Panc1 (cell line): Measurements from ENCODE around the gene CX3CL1. TPM values are rescaled to one million over a fixed set of nuclear protein-coding genes. Genes with fewer than 3 reads are reported as not detected.

ENCODE experiments used
- ATAC-seq: fragments of 200-7000 bp; cut with Tn5 transposase; 2 replicates; pipeline ENCODE4 v1.9.1; 2020; ENCODE audit warnings: mild to moderate bottlenecking, moderate library complexity
- BruUV-seq: library from RNA; stranded (reverse); fragments of 400-500 nt; replicated peaks from 2 replicates; lab custom pipeline; 2021; lab: Mats Ljungman, UMichigan
- CTCF ChIA-PET: fragments of 300-600 bp; sonication (Branson Sonifier 250); formaldehyde crosslinking; loops from one replicate; lab custom pipeline; 2022; ENCODE audit warnings: antibody characterized with exemption; lab: Charles Lee
- POLR2A ChIA-PET: fragments of 300-600 bp; sonication (Branson Sonifier 250); formaldehyde crosslinking; loops from one replicate; lab custom pipeline; 2022; ENCODE audit warnings: antibody characterized with exemption; lab: Charles Lee
- DNase-seq: peaks from one replicate; pipeline ENCODE4 v3.0.0-alpha.2; 2010; ENCODE audit warnings: low read depth, low spot score
- H3K27ac ChIP-seq: 2 replicates; pipeline ENCODE4 v1.5.1; 2011; ENCODE audit warnings: mild to moderate bottlenecking, low read length, inconsistent platforms
- H3K27me3 ChIP-seq: fragments of 200-500 bp; sonication (Bioruptor generic); 2 replicates; pipeline ENCODE4 v1.6.0; 2014; ENCODE audit warnings: low read length, inconsistent platforms; ENCODE audit not compliant: control insufficient read depth, insufficient read depth
- H3K36me3 ChIP-seq: fragments of 200-500 bp; sonication (Bioruptor generic); 2 replicates; pipeline ENCODE4 v1.5.1; 2014; ENCODE audit warnings: inconsistent platforms, mild to moderate bottlenecking, low read length, moderate library complexity; ENCODE audit not compliant: control insufficient read depth, insufficient read depth
- H3K4me1 ChIP-seq: 2 replicates; pipeline ENCODE4 v1.5.1; 2011; ENCODE audit warnings: inconsistent platforms, mild to moderate bottlenecking, low read length, moderate library complexity; ENCODE audit not compliant: control insufficient read depth, insufficient read depth
- H3K4me3 ChIP-seq, 2 experiments: 2 replicates each; pipeline ENCODE4 v1.5.1; 2011 to 2012; ENCODE audit warnings: low read depth in 2 of 2, low read length in 2 of 2, mild to moderate bottlenecking in 2 of 2, inconsistent platforms in 1 of 2, moderate library complexity in 1 of 2
- H3K9me3 ChIP-seq: fragments of 200-500 bp; sonication (Bioruptor generic); 2 replicates; pipeline ENCODE4 v1.5.1; 2014; ENCODE audit warnings: low read depth, mild to moderate bottlenecking, inconsistent platforms, low read length, moderate library complexity; ENCODE audit not compliant: control insufficient read depth, insufficient read depth
- CTCF ChIP-seq: fragments of 450-650 bp; IDR thresholded peaks from 2 replicates; pipeline ENCODE4 v1.5.1; 2017; ENCODE audit warnings: mild to moderate bottlenecking
- POLR2AphosphoS5 ChIP-seq: IDR thresholded peaks from 2 replicates; pipeline ENCODE4 v1.6.1; 2012; ENCODE audit warnings: mild to moderate bottlenecking, low read depth, low read length, moderate library complexity
- REST ChIP-seq, 2 experiments: IDR thresholded peaks; 2 replicates each; pipeline ENCODE4 v1.6.1; 2011 to 2012; ENCODE audit warnings: low read depth in 2 of 2, control low read depth in 1 of 2, low read length in 1 of 2, mild to moderate bottlenecking in 1 of 2, moderate library complexity in 1 of 2; ENCODE audit not compliant: insufficient read depth in 1 of 2
- SIN3A ChIP-seq: IDR thresholded peaks from 2 replicates; pipeline ENCODE4 v1.6.1; 2012; ENCODE audit warnings: low read depth, mild to moderate bottlenecking, low read length, moderate library complexity, borderline replicate concordance; ENCODE audit not compliant: insufficient read depth
- TCF7L2 ChIP-seq: IDR thresholded peaks from 2 replicates; pipeline ENCODE4 v1.6.1; 2011; ENCODE audit warnings: mild to moderate bottlenecking, low read depth, low read length, inconsistent platforms
- in situ Hi-C: cut with HindIII; loops from 2 replicates; pipeline ENCODE4 v1.10.0; 2016; ENCODE audit warnings: low sequenced_read_pairs, low pct_unique_long_range_greater_than_20kb
- intact Hi-C: fragments of 100-400 bp; cut with micrococcal nuclease; formaldehyde crosslinking; loops from one replicate; pipeline ENCODE4 v1.10.0; 2022; ENCODE audit not compliant: unreplicated experiment
- total RNA-seq: library from RNA; stranded (reverse); gene quantifications from one replicate; pipeline ENCODE4 v1.2.1, GENCODE V29; 2021; ENCODE audit not compliant: unreplicated experiment

The CX3CL1 gene
- total RNA-seq, 1 experiment from 2014 or later, result 21.8 TPM

- Histone ChIP-seq H3K27me3 (no peaks in the 10 kb centered on the region), H3K4me1 (no peaks in the 10 kb centered on the region), H3K27ac (no peak overlapping the region), H3K4me3 (no peak overlapping the region), H3K9me3 (no peaks in the 10 kb centered on the region), H3K36me3 (no peaks in the 10 kb centered on the region)
- BruUV-seq, result no TSS peak
- in situ Hi-C loops (no loop called here), intact Hi-C loops (no loop called here)
- no peak for ATAC-seq
- TF ChIP-seq SIN3A (no peak), REST (IDR thresholded peaks at IDR 0.05; ENCODE audit: insufficient read depth in 1 of 2, low read depth in 2 of 2, low read length in 1 of 2) (no peak), POLR2AphosphoS5 (no peak), CTCF (no peak), TCF7L2 (no peak)
- ChIA-PET CTCF (interaction anchor here (0.6 to 0.7 kb wide), 2 partner anchors 16 to 25 kb away, joined by 7 read pairs; no protein-coding TSS in a partner anchor), POLR2A (no interaction called here)
- DNase-seq, result no peak
Observed at GRCh38 chr16:57355898-57356414, 16.3 kb upstream of the CX3CL1 start.

GRCh38 chr16:57356547-57356946 is 15.7 kb upstream of the CX3CL1 start:
- in situ Hi-C loops, result no loop called here
- CTCF ChIA-PET, result no interaction called here
- no peaks in the 10 kb centered on the region for H3K4me1 ChIP-seq
- intact Hi-C loops, result no loop called here
- DNase-seq (no peak), ATAC-seq (no peak)
- H3K4me3 ChIP-seq, result no peak overlapping the region
- H3K36me3 ChIP-seq, result no peaks in the 10 kb centered on the region
- POLR2A ChIA-PET, result no interaction called here
- no TSS peak for BruUV-seq
- TF ChIP-seq TCF7L2, result no peak
- H3K27me3 ChIP-seq, result no peaks in the 10 kb centered on the region
- no peaks in the 10 kb centered on the region for H3K9me3 ChIP-seq
- H3K27ac ChIP-seq, result no peak overlapping the region

- intact Hi-C loops, result no loop called here
Observed at GRCh38 chr16:57357330-57358085, 14.8 kb upstream of the CX3CL1 start.

More at GRCh38 chr16:57357330-57358085, 14.8 kb upstream of the CX3CL1 start:
- H3K27me3 ChIP-seq, result no peaks in the 10 kb centered on the region
- TF ChIP-seq SIN3A, result no peak
- TF ChIP-seq CTCF, result no peak
- TF ChIP-seq REST (IDR thresholded peaks at IDR 0.05; ENCODE audit: insufficient read depth in 1 of 2, low read depth in 2 of 2, low read length in 1 of 2), result no peak
- TF ChIP-seq POLR2AphosphoS5, result no peak
- no peak for TF ChIP-seq TCF7L2
- CTCF ChIA-PET, result no interaction called here
- no peak overlapping the region for H3K27ac ChIP-seq
- no peaks in the 10 kb centered on the region for H3K9me3 ChIP-seq
- ATAC-seq, result no peak
- in situ Hi-C loops, result no loop called here
- POLR2A ChIA-PET, result no interaction called here
- DNase-seq, result no peak
- H3K36me3 ChIP-seq, result no peaks in the 10 kb centered on the region
- no peaks in the 10 kb centered on the region for H3K4me1 ChIP-seq
- BruUV-seq, result no TSS peak
- H3K4me3 ChIP-seq, result no peak overlapping the region
